Measurements from ENCODE around the gene CFTR.

- TF ChIP-seq CTCF (IDR thresholded peaks at IDR 0.05) (no peak), POLR2A (IDR thresholded peaks at IDR 0.05) (no peak)
Observed at GRCh38 chr7:117705630-117706029, 225.8 kb downstream of the CFTR start.

Measured in thyroid gland (tissue), 4 donors.